ENCODE results near the gene PIK3AP1.

The PIK3AP1 gene

DNA sequence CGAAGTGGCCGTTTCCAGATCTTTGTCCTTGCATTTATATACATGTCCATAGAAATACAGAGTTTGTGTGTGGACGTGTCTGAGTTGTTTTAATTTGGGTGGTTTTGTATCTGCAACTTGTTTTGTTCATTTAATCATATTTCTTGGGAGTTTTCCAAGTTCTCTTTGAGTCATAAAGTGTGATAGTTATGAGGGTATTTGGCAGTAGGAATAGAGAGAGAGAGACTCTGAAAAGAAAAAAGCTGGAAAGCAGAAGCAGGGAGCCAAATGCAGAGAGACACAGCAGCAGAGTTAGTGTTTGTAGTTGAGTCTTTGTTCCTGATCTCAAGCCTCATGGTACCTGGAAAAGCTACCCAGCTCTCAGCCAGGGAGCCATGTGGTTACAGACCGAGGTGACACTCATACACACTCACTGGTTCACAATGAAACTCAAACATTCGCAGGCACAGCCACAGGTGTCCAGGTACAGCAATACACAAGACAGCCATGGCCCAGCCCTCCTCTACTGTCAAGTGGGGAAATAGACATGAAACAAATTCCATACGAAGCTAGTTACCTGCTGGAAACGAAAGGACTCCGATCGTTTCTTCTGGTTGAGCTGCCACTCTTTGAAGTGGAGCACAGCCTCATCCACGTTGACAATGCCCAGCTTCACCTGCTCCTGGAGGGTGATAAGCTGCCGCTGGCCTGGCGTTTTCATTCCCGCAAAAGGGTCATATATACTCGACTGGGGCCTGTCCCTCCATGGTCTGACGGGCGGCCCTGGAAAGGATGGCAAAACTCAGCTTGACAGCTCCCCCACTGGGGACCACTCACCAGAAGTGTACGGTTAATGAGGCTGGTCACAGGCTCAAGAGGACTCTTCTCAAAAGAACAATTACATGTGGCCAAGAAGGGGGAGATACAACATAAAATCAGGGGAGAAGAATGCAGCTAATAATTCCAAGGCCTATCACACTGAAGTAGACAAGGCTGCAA is 100.2 kb downstream of the PIK3AP1 start:
- Histone ChIP-seq H3K27me3 (ENCODE audit: insufficient read depth, low read length, poor library complexity, severe bottlenecking) (no peaks in the 10 kb centered on the region), H3K4me3 (ENCODE audit: low read length, poor library complexity, severe bottlenecking) (no peak overlapping the region), H3K4me1 (ENCODE audit: insufficient read depth, low read length, poor library complexity, severe bottlenecking) (no peaks in the 10 kb centered on the region), H3K36me3 (ENCODE audit: insufficient read depth, low read length) (peaks cover 73% of the 10 kb centered on the region; the same call in 1 of the 2 replicates), H3K4me2 (ENCODE audit: low read depth, low read length, poor library complexity, severe bottlenecking) (no peak overlapping the region), H3K9me3 (ENCODE audit: insufficient read depth, low read depth, low read length) (no peaks in the 10 kb centered on the region), H3K9me2 (replicated peaks; ENCODE audit: low read depth, low read length) (no peaks in the 10 kb centered on the region), H4K20me1 (ENCODE audit: insufficient read depth, low read length, poor library complexity, severe bottlenecking) (no peaks in the 10 kb centered on the region), H3F3A (ENCODE audit: low read depth) (no peaks in the 10 kb centered on the region), H2AFZ (ENCODE audit: low read length) (no peak overlapping the region), H3K9ac (ENCODE audit: low read depth, low read length, poor library complexity, severe bottlenecking) (no peak overlapping the region), H3K79me2 (ENCODE audit: insufficient read depth, low read length) (no peaks in the 10 kb centered on the region)
- no peak for TF ChIP-seq EZH2phosphoT487 (IDR thresholded peaks at IDR 0.05; ENCODE audit: borderline replicate concordance)
- TF ChIP-seq, protein P1, sequence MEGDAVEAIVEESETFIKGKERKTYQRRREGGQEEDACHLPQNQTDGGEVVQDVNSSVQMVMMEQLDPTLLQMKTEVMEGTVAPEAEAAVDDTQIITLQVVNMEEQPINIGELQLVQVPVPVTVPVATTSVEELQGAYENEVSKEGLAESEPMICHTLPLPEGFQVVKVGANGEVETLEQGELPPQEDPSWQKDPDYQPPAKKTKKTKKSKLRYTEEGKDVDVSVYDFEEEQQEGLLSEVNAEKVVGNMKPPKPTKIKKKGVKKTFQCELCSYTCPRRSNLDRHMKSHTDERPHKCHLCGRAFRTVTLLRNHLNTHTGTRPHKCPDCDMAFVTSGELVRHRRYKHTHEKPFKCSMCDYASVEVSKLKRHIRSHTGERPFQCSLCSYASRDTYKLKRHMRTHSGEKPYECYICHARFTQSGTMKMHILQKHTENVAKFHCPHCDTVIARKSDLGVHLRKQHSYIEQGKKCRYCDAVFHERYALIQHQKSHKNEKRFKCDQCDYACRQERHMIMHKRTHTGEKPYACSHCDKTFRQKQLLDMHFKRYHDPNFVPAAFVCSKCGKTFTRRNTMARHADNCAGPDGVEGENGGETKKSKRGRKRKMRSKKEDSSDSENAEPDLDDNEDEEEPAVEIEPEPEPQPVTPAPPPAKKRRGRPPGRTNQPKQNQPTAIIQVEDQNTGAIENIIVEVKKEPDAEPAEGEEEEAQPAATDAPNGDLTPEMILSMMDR (conservative IDR thresholded peaks at IDR 0.05; ENCODE audit: low read length): no peak

DNA sequence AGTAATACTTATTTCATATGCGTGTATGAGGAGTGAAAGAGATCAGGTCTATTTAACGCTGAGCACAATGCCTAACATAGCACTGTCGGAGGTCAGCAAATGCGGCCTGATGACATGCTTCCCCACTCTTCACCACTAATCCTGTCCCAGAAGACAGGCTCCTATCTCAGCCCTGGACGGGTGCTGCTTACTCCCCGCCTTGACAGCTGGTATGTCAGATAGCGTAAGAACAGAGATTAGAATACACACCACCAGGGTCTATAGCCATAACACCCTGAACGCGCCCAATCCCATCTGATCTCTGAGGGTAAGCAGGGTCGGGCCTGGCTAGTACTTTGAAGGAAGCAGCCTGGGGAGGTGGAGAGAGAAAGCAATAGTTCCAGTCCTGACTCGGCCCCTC is 101.2 kb downstream of the PIK3AP1 start:
- Histone ChIP-seq H3K9me3 (ENCODE audit: insufficient read depth, low read depth, low read length) (no peaks in the 10 kb centered on the region), H3K36me3 (ENCODE audit: insufficient read depth, low read length) (peaks cover 73% of the 10 kb centered on the region; the same call in 1 of the 2 replicates), H3K4me1 (ENCODE audit: insufficient read depth, low read length, poor library complexity, severe bottlenecking) (no peaks in the 10 kb centered on the region), H3K9ac (ENCODE audit: low read depth, low read length, poor library complexity, severe bottlenecking) (no peak overlapping the region), H3F3A (ENCODE audit: low read depth) (no peaks in the 10 kb centered on the region), H4K20me1 (ENCODE audit: insufficient read depth, low read length, poor library complexity, severe bottlenecking) (no peaks in the 10 kb centered on the region), H3K4me3 (ENCODE audit: low read length, poor library complexity, severe bottlenecking) (no peak overlapping the region), H3K27me3 (ENCODE audit: insufficient read depth, low read length, poor library complexity, severe bottlenecking) (no peaks in the 10 kb centered on the region), H3K79me2 (ENCODE audit: insufficient read depth, low read length) (no peaks in the 10 kb centered on the region), H3K4me2 (ENCODE audit: low read depth, low read length, poor library complexity, severe bottlenecking) (no peak overlapping the region), H3K9me2 (replicated peaks; ENCODE audit: low read depth, low read length) (no peaks in the 10 kb centered on the region), H2AFZ (ENCODE audit: low read length) (no peak overlapping the region)
- TF ChIP-seq, protein P1 (conservative IDR thresholded peaks at IDR 0.05; ENCODE audit: low read length): no peak
- no peak for TF ChIP-seq EZH2phosphoT487 (IDR thresholded peaks at IDR 0.05; ENCODE audit: borderline replicate concordance)

DNA sequence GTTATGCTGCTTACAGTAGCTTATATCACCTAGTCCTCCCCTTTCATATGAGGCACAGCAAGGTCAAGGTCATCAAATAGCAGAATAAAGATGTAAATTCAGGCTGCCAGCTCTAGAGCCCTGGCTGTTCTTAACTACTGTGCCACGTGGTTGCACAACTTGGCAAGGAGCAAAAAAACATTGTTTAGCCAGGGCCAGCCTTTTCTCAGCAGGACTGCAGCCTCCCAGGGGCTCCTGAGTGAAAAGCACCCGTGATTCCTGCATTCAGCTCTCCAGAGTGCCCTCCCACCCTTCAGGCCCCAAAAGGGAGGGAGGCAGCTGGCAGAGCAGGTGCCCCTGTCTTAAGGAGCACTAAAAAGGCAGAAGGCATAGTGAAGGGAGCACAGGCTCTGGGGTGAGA is 101.7 kb downstream of the PIK3AP1 start:
- Histone ChIP-seq H3K36me3 (ENCODE audit: insufficient read depth, low read length) (peaks cover 74% of the 10 kb centered on the region; the same call in 1 of the 2 replicates), H3F3A (ENCODE audit: low read depth) (no peaks in the 10 kb centered on the region), H3K9ac (ENCODE audit: low read depth, low read length, poor library complexity, severe bottlenecking) (no peak overlapping the region), H3K4me1 (ENCODE audit: insufficient read depth, low read length, poor library complexity, severe bottlenecking) (no peaks in the 10 kb centered on the region), H3K4me3 (ENCODE audit: low read length, poor library complexity, severe bottlenecking) (no peak overlapping the region), H3K9me3 (ENCODE audit: insufficient read depth, low read depth, low read length) (no peaks in the 10 kb centered on the region), H3K9me2 (replicated peaks; ENCODE audit: low read depth, low read length) (no peaks in the 10 kb centered on the region), H3K27me3 (ENCODE audit: insufficient read depth, low read length, poor library complexity, severe bottlenecking) (no peaks in the 10 kb centered on the region), H3K79me2 (ENCODE audit: insufficient read depth, low read length) (no peaks in the 10 kb centered on the region), H2AFZ (ENCODE audit: low read length) (no peak overlapping the region), H3K4me2 (ENCODE audit: low read depth, low read length, poor library complexity, severe bottlenecking) (no peak overlapping the region), H4K20me1 (ENCODE audit: insufficient read depth, low read length, poor library complexity, severe bottlenecking) (no peaks in the 10 kb centered on the region)
- TF ChIP-seq, protein P1 (conservative IDR thresholded peaks at IDR 0.05; ENCODE audit: low read length): no peak
- no peak for TF ChIP-seq EZH2phosphoT487 (IDR thresholded peaks at IDR 0.05; ENCODE audit: borderline replicate concordance)

All from Loucy (cell line).